Thoracic aorta (tissue), 2 donors: Measurements from ENCODE around the gene UAP1L1. TPM values are rescaled to one million over a fixed set of nuclear protein-coding genes. Genes with fewer than 3 reads are reported as not detected.

Experiments used
- ATAC-seq: fragments of 150-250 bp; one replicate; pipeline ENCODE4 v1.8.0; 2017; ENCODE audit warnings: low read depth; ENCODE audit not compliant: insufficient number of reproducible peaks, low FRiP score
- DNase-seq: peaks from one replicate; pipeline ENCODE4 v3.0.0-alpha.2; 2020; ENCODE audit warnings: low spot score
- H3K27ac ChIP-seq, 2 donors: fragments of 200-600 bp; sonication (generic); 1 replicate in 1 of 2; 2 replicates in 1 of 2; pipeline ENCODE4 v1.5.1; 2016; ENCODE audit warnings: mild to moderate bottlenecking in 2 of 2, moderate library complexity in 2 of 2
- H3K27me3 ChIP-seq: fragments of 200-600 bp; sonication (generic); replicated peaks from 2 replicates; pipeline ENCODE4 v1.6.0; 2016; ENCODE audit warnings: mild to moderate bottlenecking; ENCODE audit not compliant: insufficient read depth
- H3K36me3 ChIP-seq: fragments of 200-600 bp; sonication (generic); one replicate; pipeline ENCODE4 v1.5.1; 2016
- H3K4me1 ChIP-seq, 2 donors: fragments of 200-600 bp; sonication (generic); 1 replicate in 1 of 2; 2 replicates in 1 of 2; pipeline versions ENCODE4 v1.5.1 to v1.6.0; 2016; ENCODE audit warnings: low read depth in 2 of 2, mild to moderate bottlenecking in 1 of 2; ENCODE audit not compliant: control insufficient read depth in 1 of 2
- H3K4me3 ChIP-seq: fragments of 200-600 bp; sonication (generic); 2 replicates; pipeline ENCODE4 v1.5.1; 2016; ENCODE audit warnings: mild to moderate bottlenecking
- H3K9me3 ChIP-seq: fragments of 200-600 bp; sonication (generic); 2 replicates; pipeline ENCODE4 v1.5.1; 2016
- CTCF ChIP-seq: fragments of 200-600 bp; sonication (generic); IDR thresholded peaks from one replicate; pipeline ENCODE4 v1.5.1; 2019; ENCODE audit warnings: antibody characterized with exemption
- total RNA-seq, 2 donors: library from RNA; depleted of rRNA; stranded (reverse); fragments of >200 nt; gene quantifications; one replicate each; pipeline versions ENCODE4 v1.1.0 to v1.2.3, GENCODE V29; 2016

The UAP1L1 gene
- total RNA-seq, 2 donors from 2014 or later, result 9.6 to 11.4 TPM

- Histone ChIP-seq H3K4me3 (peak overlapping the region; percentile 87), H3K36me3 (no peaks in the 10 kb centered on the region), H3K9me3 (no peaks in the 10 kb centered on the region), H3K27ac (peak overlapping the region; percentile 68 to 91), H3K4me1 (peaks cover 12 to 29% of the 10 kb centered on the region in 2 donors), H3K27me3 (no peaks in the 10 kb centered on the region)
- DNase-seq (no peak), ATAC-seq (no peak)
- no peak for TF ChIP-seq CTCF
Measured at GRCh38 chr9:137085920-137086530, 8.7 kb downstream of the UAP1L1 start.

GRCh38 chr9:137086531-137087408 is 9.5 kb downstream of the UAP1L1 start, which contains the start of gene MAN1B1:
TSS of gene MAN1B1 (plus strand) at chr9:137086985. CDS start at chr9:137087000, 15 bp downstream.
- Histone ChIP-seq H3K4me3 (peak within 1 kb of the TSS; percentile 87), H3K27me3 (no peaks in the 10 kb centered on the region), H3K4me1 (peaks cover 12 to 29% of the 10 kb centered on the region in 2 donors), H3K9me3 (no peaks in the 10 kb centered on the region), H3K27ac (peak within 1 kb of the TSS; percentile 85 to 91), H3K36me3 (no peaks in the 10 kb centered on the region)
- TF ChIP-seq CTCF, result no peak
- DNase-seq, result peak; percentile 94
- ATAC-seq, result peak; percentile 83

GRCh38 chr9:137087409-137087925 is 10.2 kb downstream of the UAP1L1 start:
- peak overlapping the region; percentile 87 for H3K4me3 ChIP-seq
- peaks cover 12 to 29% of the 10 kb centered on the region in 2 donors for H3K4me1 ChIP-seq
- H3K36me3 ChIP-seq, result no peaks in the 10 kb centered on the region
- no peaks in the 10 kb centered on the region for H3K9me3 ChIP-seq
- no peaks in the 10 kb centered on the region for H3K27me3 ChIP-seq
- DNase-seq (no peak), ATAC-seq (no peak)
- H3K27ac ChIP-seq, result peak overlapping the region; percentile 85 to 91
- TF ChIP-seq CTCF, result no peak

- Histone ChIP-seq H3K27ac (no peak overlapping the region), H3K4me1 (peaks cover 12 to 27% of the 10 kb centered on the region in 2 donors), H3K27me3 (no peaks in the 10 kb centered on the region), H3K4me3 (no peak overlapping the region), H3K9me3 (no peaks in the 10 kb centered on the region), H3K36me3 (no peaks in the 10 kb centered on the region)
- DNase-seq (no peak), ATAC-seq (no peak)
- TF ChIP-seq CTCF, result no peak
Measured at GRCh38 chr9:137088121-137088520, 10.8 kb downstream of the UAP1L1 start.
